Colonic mucosa (tissue), 4 donors: ENCODE measurements around the gene CORO2B. TPM values are rescaled to one million over a fixed set of nuclear protein-coding genes. Genes with fewer than 3 reads are reported as not detected.

Source experiments
- DNase-seq: peaks from one replicate; pipeline ENCODE4 v3.0.0-alpha.2; 2020
- H3K27ac ChIP-seq: fragments of 200-600 bp; one replicate; pipeline ENCODE4 v1.8.0; 2021
- H3K27me3 ChIP-seq: fragments of 200-600 bp; one replicate; pipeline ENCODE4 v1.8.0; 2021
- H3K36me3 ChIP-seq: fragments of 200-600 bp; one replicate; pipeline ENCODE4 v1.8.0; 2021
- H3K4me1 ChIP-seq: fragments of 200-600 bp; one replicate; pipeline ENCODE4 v1.8.0; 2021; ENCODE audit warnings: mild to moderate bottlenecking
- H3K4me3 ChIP-seq: fragments of 200-600 bp; one replicate; pipeline ENCODE4 v1.8.0; 2021
- H3K9ac ChIP-seq, 2 donors: one replicate each; pipeline ENCODE4 v1.7.0; 2013; ENCODE audit warnings: control low read depth in 2 of 2, low read depth in 2 of 2, low read length in 2 of 2
- H3K9me3 ChIP-seq: fragments of 200-600 bp; one replicate; pipeline ENCODE4 v1.8.0; 2021
- intact Hi-C: fragments of 100-400 bp; cut with DNase I; formaldehyde crosslinking; loops from one replicate; pipeline ENCODE4 v1.14.1; 2022
- total RNA-seq, 2 donors: library from RNA; stranded (reverse); fragmentation: NEBNext Ultra II Directional in 1 of 2; extraction: Animal tissue kit (Norgen Biotek cat#: 25700) in 1 of 2; gene quantifications; one replicate each; pipeline ENCODE4 v1.2.1, GENCODE V29; 2021
- TF ChIP-seq, protein P1 (sequence below): fragments of 200-600 bp; IDR thresholded peaks from one replicate; pipeline ENCODE4 v1.8.0; 2022; ENCODE audit warnings: antibody characterized with exemption, mild to moderate bottlenecking
- donor health status: healthy.
- donor health status: DM: no; HTN: no; CAD: no.
- donor health status: DM: no; HTN: no; CAD: no.

CORO2B gene
- total RNA-seq, 2 donors from 2014 or later = 0.77 to 1.2 TPM

DNA sequence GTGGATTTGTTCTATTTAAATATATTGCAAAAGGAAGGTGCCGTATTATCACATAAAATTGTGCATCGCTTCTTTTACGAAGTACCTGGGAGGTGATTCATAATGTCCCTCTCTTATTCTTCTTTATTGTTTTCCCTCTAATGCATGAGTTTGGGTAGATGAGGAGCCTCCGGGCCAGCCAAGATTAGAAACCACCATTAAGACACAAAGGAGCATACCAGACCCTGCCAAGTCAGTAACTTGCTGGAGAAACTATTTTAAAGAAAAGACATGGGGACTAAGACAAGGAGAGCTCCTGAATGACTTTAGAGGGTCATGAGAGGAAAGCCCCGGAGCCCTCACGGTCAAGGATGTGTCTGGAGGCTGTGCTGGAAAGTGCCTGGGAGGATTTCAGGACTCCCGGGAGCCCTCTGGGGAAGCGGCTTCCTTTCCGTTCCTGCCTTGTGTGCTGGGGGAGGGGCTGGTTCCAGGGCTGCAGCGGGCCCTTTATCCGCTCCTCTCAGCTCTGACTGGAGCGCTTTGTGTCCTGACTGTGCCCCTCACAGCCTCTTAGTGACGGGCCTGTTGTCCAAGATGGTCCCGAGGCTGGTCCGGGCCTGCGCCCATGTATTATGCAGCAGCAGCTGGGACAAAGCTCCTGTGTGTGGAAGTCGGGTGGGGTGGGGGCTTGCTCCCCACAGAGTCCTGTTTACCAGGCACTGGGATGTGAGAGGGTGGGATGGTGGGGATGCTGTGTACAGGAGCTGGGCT, 35.7 kb downstream of the CORO2B start:
- no peaks in the 10 kb centered on the region for H3K4me1 ChIP-seq
- no peaks in the 10 kb centered on the region for H3K9me3 ChIP-seq
- no peak for DNase-seq
- H3K36me3 ChIP-seq = no peaks in the 10 kb centered on the region
- H3K27ac ChIP-seq = no peak overlapping the region
- intact Hi-C loops = no loop called here
- H3K9ac ChIP-seq = no peak overlapping the region
- TF ChIP-seq, protein P1, sequence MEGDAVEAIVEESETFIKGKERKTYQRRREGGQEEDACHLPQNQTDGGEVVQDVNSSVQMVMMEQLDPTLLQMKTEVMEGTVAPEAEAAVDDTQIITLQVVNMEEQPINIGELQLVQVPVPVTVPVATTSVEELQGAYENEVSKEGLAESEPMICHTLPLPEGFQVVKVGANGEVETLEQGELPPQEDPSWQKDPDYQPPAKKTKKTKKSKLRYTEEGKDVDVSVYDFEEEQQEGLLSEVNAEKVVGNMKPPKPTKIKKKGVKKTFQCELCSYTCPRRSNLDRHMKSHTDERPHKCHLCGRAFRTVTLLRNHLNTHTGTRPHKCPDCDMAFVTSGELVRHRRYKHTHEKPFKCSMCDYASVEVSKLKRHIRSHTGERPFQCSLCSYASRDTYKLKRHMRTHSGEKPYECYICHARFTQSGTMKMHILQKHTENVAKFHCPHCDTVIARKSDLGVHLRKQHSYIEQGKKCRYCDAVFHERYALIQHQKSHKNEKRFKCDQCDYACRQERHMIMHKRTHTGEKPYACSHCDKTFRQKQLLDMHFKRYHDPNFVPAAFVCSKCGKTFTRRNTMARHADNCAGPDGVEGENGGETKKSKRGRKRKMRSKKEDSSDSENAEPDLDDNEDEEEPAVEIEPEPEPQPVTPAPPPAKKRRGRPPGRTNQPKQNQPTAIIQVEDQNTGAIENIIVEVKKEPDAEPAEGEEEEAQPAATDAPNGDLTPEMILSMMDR = no peak
- H3K27me3 ChIP-seq = no peaks in the 10 kb centered on the region
- H3K4me3 ChIP-seq = no peak overlapping the region

DNA sequence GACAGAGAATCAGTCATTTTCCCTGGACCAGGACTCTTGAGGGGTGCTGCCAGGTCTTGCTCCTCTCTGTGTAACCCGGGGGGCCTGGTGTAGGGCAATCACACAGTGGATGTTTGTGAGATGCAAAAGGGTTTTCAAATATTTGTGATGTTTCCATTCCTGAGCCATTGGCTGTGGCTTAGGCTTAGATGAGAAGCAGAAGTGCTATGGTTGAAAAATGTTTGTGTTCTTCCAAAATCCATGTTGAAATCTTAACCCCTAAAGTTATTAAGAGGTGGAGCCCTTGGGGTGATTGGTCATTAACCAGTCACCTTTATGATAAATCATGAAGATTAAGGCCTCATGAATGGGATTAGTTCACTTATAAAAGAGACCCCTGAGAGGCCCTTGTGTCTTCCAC, 36.5 kb downstream of the CORO2B start:
- intact Hi-C loops = no loop called here
- no peak overlapping the region for H3K27ac ChIP-seq
- no peaks in the 10 kb centered on the region for H3K27me3 ChIP-seq
- H3K9me3 ChIP-seq = no peaks in the 10 kb centered on the region
- H3K4me1 ChIP-seq = no peaks in the 10 kb centered on the region
- no peak overlapping the region for H3K9ac ChIP-seq
- no peak for DNase-seq
- TF ChIP-seq, protein P1 = no peak
- no peak overlapping the region for H3K4me3 ChIP-seq
- no peaks in the 10 kb centered on the region for H3K36me3 ChIP-seq

DNA sequence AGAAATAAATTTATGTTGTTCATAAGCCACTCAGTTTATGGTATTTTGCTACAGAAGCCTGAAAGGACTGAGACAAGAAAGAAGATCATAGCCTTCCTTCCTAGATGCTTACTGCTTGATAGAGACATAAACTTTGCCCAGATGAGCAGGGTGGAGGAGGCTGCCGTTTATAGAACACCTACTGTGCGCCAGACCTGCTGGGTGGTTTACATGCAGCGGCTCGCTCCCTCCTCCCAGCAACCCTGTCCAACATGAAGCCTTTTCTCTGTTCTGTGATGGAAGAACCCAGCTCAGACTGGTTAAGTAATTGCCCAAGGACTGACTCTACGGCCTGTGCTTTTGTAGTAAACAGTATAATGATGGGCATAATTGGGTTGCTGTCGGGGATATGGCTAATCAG, 37.0 kb downstream of the CORO2B start:
- no peak overlapping the region for H3K27ac ChIP-seq
- TF ChIP-seq, protein P1 = no peak
- no peak overlapping the region for H3K4me3 ChIP-seq
- intact Hi-C loops = no loop called here
- no peaks in the 10 kb centered on the region for H3K4me1 ChIP-seq
- H3K27me3 ChIP-seq = no peaks in the 10 kb centered on the region
- H3K9me3 ChIP-seq = no peaks in the 10 kb centered on the region
- no peak for DNase-seq
- H3K9ac ChIP-seq = no peak overlapping the region
- H3K36me3 ChIP-seq = no peaks in the 10 kb centered on the region

DNA sequence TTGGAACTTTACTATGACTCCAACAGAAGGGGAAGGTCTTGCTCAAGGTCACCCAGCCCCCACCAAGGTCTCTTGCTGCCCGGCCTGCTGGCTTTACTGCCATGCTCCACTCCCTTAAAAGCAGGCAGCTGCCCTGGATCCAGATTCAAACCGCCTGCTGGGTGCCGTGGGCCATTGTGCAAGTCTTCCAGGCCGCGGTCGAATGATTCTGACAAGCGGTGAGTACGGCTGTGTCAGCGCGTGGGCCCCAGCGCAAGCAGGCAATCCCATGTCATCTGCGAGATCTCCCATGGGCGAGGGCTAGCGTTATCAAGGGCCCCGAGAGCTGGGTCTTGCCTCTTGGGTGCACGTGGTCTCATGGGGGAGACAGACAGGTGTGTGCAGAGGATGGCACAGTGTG, 37.6 kb downstream of the CORO2B start:
- Histone ChIP-seq H3K27me3 (no peaks in the 10 kb centered on the region), H3K27ac (no peak overlapping the region), H3K9ac (no peak overlapping the region), H3K4me1 (no peaks in the 10 kb centered on the region), H3K9me3 (no peaks in the 10 kb centered on the region), H3K36me3 (no peaks in the 10 kb centered on the region), H3K4me3 (no peak overlapping the region)
- no peak for DNase-seq
- intact Hi-C loops = no loop called here
- TF ChIP-seq, protein P1 = no peak

DNA sequence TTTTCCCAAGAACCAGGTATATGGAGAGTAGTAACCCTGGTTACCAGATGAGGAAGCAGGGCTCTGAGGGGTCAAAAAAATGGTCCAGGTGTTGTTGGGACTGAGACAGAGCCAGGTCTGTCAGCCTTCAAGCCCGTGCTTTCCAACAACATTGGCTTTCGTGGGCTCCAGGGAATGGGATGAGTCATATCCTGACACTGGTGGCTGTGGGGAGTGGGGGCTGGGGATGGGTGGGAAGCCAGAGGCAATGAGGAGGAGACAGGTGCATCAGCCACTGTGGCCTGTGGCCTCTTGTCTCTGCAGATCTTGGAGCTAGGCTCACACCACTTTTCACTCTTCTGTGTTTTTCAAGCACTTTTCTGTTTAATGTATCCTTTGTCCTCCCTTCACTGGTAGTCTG, 38.2 kb downstream of the CORO2B start:
- Histone ChIP-seq H3K27me3 (no peaks in the 10 kb centered on the region), H3K9ac (no peak overlapping the region), H3K9me3 (no peaks in the 10 kb centered on the region), H3K36me3 (no peaks in the 10 kb centered on the region), H3K4me1 (no peaks in the 10 kb centered on the region), H3K4me3 (no peak overlapping the region), H3K27ac (no peak overlapping the region)
- no peak for DNase-seq
- TF ChIP-seq, protein P1 = no peak
- intact Hi-C loops = no loop called here
